ENCODE measurements around the gene RPGRIP1.
A peak's percentile ranks its signal among the peaks of the same experiment; 100 is the strongest.

Gene RPGRIP1

GRCh38 chr14:21308132-21308478, 28.2 kb downstream of the RPGRIP1 start:
- H3K27ac ChIP-seq = peak overlapping the region; percentile 94
- TF ChIP-seq, protein P1, sequence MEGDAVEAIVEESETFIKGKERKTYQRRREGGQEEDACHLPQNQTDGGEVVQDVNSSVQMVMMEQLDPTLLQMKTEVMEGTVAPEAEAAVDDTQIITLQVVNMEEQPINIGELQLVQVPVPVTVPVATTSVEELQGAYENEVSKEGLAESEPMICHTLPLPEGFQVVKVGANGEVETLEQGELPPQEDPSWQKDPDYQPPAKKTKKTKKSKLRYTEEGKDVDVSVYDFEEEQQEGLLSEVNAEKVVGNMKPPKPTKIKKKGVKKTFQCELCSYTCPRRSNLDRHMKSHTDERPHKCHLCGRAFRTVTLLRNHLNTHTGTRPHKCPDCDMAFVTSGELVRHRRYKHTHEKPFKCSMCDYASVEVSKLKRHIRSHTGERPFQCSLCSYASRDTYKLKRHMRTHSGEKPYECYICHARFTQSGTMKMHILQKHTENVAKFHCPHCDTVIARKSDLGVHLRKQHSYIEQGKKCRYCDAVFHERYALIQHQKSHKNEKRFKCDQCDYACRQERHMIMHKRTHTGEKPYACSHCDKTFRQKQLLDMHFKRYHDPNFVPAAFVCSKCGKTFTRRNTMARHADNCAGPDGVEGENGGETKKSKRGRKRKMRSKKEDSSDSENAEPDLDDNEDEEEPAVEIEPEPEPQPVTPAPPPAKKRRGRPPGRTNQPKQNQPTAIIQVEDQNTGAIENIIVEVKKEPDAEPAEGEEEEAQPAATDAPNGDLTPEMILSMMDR (IDR thresholded peaks at IDR 0.05) = no peak
- TF ChIP-seq ZFX (IDR thresholded peaks at IDR 0.05; ENCODE audit: borderline replicate concordance) = no peak

DNA sequence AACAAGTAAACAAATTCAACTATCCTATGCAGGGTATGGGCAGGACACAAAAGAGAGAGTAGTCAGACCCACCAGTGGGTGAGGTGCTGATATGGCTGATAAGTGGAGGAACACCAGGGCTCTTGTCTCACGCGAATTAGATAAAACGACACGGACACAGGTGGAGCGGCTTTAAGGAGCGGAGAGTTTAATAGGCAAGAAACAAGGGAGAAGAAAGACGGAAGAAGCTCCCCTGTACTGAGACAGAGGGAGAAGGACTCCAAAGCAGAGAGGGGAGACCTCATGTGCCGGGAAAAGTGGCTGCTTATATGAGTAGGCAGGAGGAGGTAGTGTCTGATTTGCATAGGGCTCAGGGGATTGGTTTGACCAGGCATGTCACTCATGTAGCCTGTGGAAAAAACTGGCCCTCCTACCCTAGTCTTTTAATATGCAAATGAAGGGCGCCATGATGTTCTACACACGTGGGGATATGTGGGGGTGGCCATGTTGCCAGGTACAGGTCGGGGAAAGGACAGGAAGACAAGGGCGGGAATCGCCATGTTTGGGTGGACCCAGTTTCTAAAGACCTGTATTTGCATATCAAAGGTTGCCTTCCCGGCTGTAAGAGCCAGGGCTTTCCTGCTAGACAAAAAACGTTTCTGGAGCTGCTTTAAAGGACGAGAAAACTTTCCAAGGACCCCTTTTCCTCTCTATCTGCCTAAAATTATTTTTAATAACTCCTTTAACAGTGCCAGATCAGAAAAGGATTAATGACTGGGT, 28.8 kb downstream of the RPGRIP1 start:
- peak overlapping the region; percentile 94 for H3K27ac ChIP-seq
- TF ChIP-seq ZFX (IDR thresholded peaks at IDR 0.05; ENCODE audit: borderline replicate concordance) = no peak
- TF ChIP-seq, protein P1 (IDR thresholded peaks at IDR 0.05) = no peak

GRCh38 chr14:21309238-21309636, 29.4 kb downstream of the RPGRIP1 start:
- H3K27ac ChIP-seq = peak overlapping the region; percentile 94
- TF ChIP-seq ZFX (IDR thresholded peaks at IDR 0.05; ENCODE audit: borderline replicate concordance) = no peak
- TF ChIP-seq, protein P1 (IDR thresholded peaks at IDR 0.05) = no peak

DNA sequence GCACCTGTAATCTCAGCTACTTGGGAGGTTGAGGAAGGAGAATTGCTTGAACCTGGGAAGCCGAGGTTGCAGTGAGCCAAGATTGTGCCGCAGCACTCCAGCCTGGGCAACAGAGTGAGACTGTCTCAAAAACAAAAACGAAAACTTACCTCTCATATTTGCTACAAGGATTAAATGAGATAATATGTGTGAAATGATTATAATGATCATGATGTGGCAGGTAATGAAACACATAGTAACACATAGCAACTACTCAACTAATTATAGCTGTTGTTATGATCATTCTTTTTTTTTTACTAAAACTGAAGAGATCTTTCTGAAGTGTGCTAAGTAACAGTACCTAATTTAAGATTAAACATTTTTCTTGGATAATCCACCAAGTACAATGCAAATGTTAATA, 30.1 kb downstream of the RPGRIP1 start:
- no peak overlapping the region for H3K27ac ChIP-seq
- no peak for TF ChIP-seq ZFX (IDR thresholded peaks at IDR 0.05; ENCODE audit: borderline replicate concordance)
- TF ChIP-seq, protein P1 (IDR thresholded peaks at IDR 0.05) = no peak

GRCh38 chr14:21311614-21312013, 31.7 kb downstream of the RPGRIP1 start:
- no peak overlapping the region for H3K27ac ChIP-seq
- TF ChIP-seq ZFX (IDR thresholded peaks at IDR 0.05; ENCODE audit: borderline replicate concordance) = no peak
- TF ChIP-seq, protein P1 (IDR thresholded peaks at IDR 0.05) = no peak

DNA sequence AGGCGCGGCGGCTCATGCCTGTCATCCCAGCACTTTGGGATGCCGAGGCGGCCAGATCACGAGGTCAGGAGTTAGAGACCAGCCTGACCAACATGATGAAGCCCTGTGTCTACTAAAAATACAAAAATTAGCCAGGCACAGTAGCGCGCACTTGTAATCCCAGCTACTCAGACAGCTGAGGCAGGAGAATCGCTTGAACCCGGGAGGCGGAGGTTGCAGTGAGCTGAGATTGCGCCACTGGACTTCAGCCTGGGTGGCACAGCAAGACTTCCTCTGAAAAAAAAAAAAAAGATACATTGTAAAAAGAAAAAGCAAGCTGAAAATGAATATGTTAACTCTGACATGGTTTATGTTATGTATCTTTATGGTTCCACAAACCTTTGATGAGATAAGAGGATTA, 33.6 kb downstream of the RPGRIP1 start:
- TF ChIP-seq, protein P1 (IDR thresholded peaks at IDR 0.05) = no peak
- H3K27ac ChIP-seq = no peak overlapping the region

DNA sequence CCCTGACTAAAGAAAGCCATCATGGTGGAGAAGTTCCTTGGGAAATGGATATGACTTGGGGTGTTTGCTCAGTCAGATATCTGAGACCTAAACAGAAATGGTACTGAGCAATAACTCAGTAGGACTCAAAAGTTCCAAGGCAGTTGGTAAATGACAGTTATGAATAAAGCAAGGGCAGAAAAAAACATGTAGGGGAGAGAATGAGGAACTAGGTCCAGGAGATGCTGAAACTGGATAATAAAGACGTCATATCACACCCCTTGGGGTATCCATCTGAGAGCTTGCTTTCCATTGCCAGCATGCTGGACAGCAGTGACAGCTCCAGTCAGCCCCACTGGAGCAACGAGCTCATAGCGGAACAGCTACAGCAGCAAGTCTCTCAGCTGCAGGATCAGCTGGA, 37.5 kb downstream of the RPGRIP1 start:
- no peak overlapping the region for H3K27ac ChIP-seq
- no peak for TF ChIP-seq ZFX (IDR thresholded peaks at IDR 0.05; ENCODE audit: borderline replicate concordance)
- TF ChIP-seq, protein P1 (IDR thresholded peaks at IDR 0.05) = no peak
